Adrenal gland (tissue), 5 donors: Measurements from ENCODE around the gene CHST2.

ENCODE experiments used
- CTCF ChIP-seq, 6 experiments: fragments of 450-650 bp in 4 of 6; fragments of 200-600 bp in 2 of 6; sonication (generic) in 1 of 6; IDR thresholded peaks; 1 replicate in 5 of 6; 2 replicates in 1 of 6; pipeline versions ENCODE4 v1.5.1 to v1.8.0; 2016 to 2021; ENCODE audit warnings: antibody characterized with exemption in 6 of 6, mild to moderate bottlenecking in 2 of 6, moderate library complexity in 1 of 6
- POLR2A ChIP-seq, 2 donors: fragments of 450-650 bp; IDR thresholded peaks; one replicate each; pipeline ENCODE4 v1.6.1; 2017; ENCODE audit warnings: antibody characterized with exemption in 2 of 2, mild to moderate bottlenecking in 2 of 2, moderate library complexity in 1 of 2
- donor health status: DM: no; HTN: no; CAD: no.

GRCh38 chr3:143146486-143147274 is 27.1 kb downstream of the CHST2 start:
- no peak for TF ChIP-seq CTCF (IDR thresholded peaks at IDR 0.05)
- no peak for TF ChIP-seq POLR2A (IDR thresholded peaks at IDR 0.05)
